DOHH2 (cell line): ENCODE data around the gene SCYGR6.

ENCODE experiments used
- H3F3A ChIP-seq: fragments of 200-600 bp; sonication (generic), shearing (Covaris generic); 2 replicates; pipeline ENCODE4 v1.6.0; 2016; ENCODE audit warnings: antibody characterized with exemption, mild to moderate bottlenecking; ENCODE audit not compliant: control insufficient read depth, insufficient read depth
- H3K27ac ChIP-seq: fragments of 200-600 bp; sonication (generic); 2 replicates; pipeline ENCODE4 v1.5.1; 2014; ENCODE audit warnings: low read depth, mild to moderate bottlenecking, low read length, moderate library complexity
- H3K27me3 ChIP-seq: fragments of 200-600 bp; sonication (generic); 2 replicates; pipeline ENCODE4 v1.6.1; 2014; ENCODE audit warnings: mild to moderate bottlenecking, low read length, mixed read lengths; ENCODE audit not compliant: control insufficient read depth
- H3K36me3 ChIP-seq: fragments of 200-600 bp; sonication (generic); 2 replicates; pipeline ENCODE4 v1.6.1; 2014; ENCODE audit warnings: mild to moderate bottlenecking, low read length, moderate library complexity, mixed read lengths; ENCODE audit not compliant: control insufficient read depth
- H3K4me1 ChIP-seq: fragments of 200-600 bp; sonication (generic); 2 replicates; pipeline ENCODE4 v1.6.1; 2014; ENCODE audit warnings: mild to moderate bottlenecking, low read length, mixed read lengths; ENCODE audit not compliant: control insufficient read depth
- H3K4me2 ChIP-seq: fragments of 200-600 bp; sonication (generic); 2 replicates; pipeline ENCODE4 v1.6.0; 2014; ENCODE audit warnings: mild to moderate bottlenecking, low read length, moderate library complexity
- H3K4me3 ChIP-seq: fragments of 200-600 bp; sonication (generic); 2 replicates; pipeline ENCODE4 v1.5.1; 2014; ENCODE audit warnings: mild to moderate bottlenecking, low read length, mixed read lengths
- H3K79me2 ChIP-seq: fragments of 200-600 bp; sonication (generic); 2 replicates; pipeline ENCODE4 v1.6.1; 2014; ENCODE audit warnings: mild to moderate bottlenecking, low read length, mixed read lengths; ENCODE audit not compliant: control insufficient read depth
- H3K9me2 ChIP-seq: fragments of 200-600 bp; sonication (generic); replicated peaks from 2 replicates; pipeline ENCODE4 v1.6.1; 2014; ENCODE audit warnings: mild to moderate bottlenecking, low read length, mixed read lengths; ENCODE audit not compliant: control insufficient read depth
- H3K9me3 ChIP-seq: fragments of 200-600 bp; sonication (generic); 2 replicates; pipeline ENCODE4 v1.6.1; 2014; ENCODE audit warnings: antibody characterized with exemption, low read length, mixed read lengths; ENCODE audit not compliant: control insufficient read depth, insufficient read depth
- H4K20me1 ChIP-seq: fragments of 200-600 bp; sonication (generic); 2 replicates; pipeline ENCODE4 v1.6.0; 2014; ENCODE audit warnings: low read depth, mild to moderate bottlenecking, antibody characterized with exemption, low read length, moderate library complexity; ENCODE audit not compliant: control insufficient read depth, insufficient read depth
- EZH2phosphoT487 ChIP-seq: fragments of 200-600 bp; sonication (generic); IDR thresholded peaks from 2 replicates; pipeline ENCODE4 v1.6.1; 2017; ENCODE audit warnings: borderline replicate concordance, mild to moderate bottlenecking, antibody characterized with exemption, low read length, moderate library complexity, mixed read lengths
- TF ChIP-seq, protein P1 (sequence below): fragments of 200-600 bp; sonication (generic); IDR thresholded peaks from one replicate; pipeline ENCODE4 v1.5.1; 2014; ENCODE audit warnings: antibody characterized with exemption, mild to moderate bottlenecking, low read depth, low read length; ENCODE audit not compliant: poor library complexity, severe bottlenecking

Gene SCYGR6, protein sequence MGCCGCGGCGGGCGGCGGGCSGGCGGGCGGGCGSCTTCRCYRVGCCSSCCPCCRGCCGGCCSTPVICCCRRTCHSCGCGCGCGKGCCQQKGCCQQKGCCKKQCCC

DNA sequence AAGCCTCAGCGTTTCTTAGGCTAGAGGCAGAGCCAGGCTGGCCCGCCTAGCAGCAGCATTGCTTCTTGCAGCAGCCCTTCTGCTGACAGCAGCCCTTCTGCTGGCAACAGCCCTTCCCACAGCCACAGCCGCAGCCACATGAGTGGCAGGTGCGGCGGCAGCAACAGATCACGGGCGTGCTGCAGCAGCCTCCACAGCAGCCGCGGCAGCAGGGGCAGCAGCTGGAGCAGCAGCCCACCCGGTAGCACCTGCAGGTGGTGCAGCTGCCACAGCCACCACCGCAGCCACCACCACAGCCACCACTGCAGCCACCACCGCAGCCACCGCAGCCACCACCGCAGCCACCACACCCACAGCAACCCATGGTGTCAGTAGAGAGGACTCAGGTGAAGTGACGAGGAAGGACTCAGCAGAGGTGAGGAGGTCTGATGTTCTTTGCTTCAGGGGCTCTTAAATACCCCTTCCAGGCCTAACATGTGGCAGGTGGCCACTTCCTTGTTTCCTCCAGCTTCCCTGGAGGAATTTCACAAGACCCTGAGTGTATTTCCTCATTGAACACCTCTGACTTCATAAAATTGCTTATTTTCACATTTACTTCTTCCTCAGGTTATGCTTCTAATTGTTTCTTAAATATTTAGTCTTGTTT, at the start of gene SCYGR6:
Gene SCYGR6 (minus strand): TSS at position 364 of the 646 bp plus-strand sequence. CDS start 0 bp downstream, at position 364.
- no peak within 1 kb of the TSS for H3K4me2 ChIP-seq
- H4K20me1 ChIP-seq, result no peaks in the 10 kb centered on the region
- H3K36me3 ChIP-seq, result no peaks in the 10 kb centered on the region
- no peaks in the 10 kb centered on the region for H3F3A ChIP-seq
- H3K4me3 ChIP-seq, result no peak within 1 kb of the TSS
- no peaks in the 10 kb centered on the region for H3K27me3 ChIP-seq
- H3K79me2 ChIP-seq, result no peaks in the 10 kb centered on the region
- no peaks in the 10 kb centered on the region for H3K9me2 ChIP-seq
- H3K9me3 ChIP-seq, result no peaks in the 10 kb centered on the region
- no peak within 1 kb of the TSS for H3K27ac ChIP-seq
- no peak for TF ChIP-seq EZH2phosphoT487
- TF ChIP-seq, protein P1, sequence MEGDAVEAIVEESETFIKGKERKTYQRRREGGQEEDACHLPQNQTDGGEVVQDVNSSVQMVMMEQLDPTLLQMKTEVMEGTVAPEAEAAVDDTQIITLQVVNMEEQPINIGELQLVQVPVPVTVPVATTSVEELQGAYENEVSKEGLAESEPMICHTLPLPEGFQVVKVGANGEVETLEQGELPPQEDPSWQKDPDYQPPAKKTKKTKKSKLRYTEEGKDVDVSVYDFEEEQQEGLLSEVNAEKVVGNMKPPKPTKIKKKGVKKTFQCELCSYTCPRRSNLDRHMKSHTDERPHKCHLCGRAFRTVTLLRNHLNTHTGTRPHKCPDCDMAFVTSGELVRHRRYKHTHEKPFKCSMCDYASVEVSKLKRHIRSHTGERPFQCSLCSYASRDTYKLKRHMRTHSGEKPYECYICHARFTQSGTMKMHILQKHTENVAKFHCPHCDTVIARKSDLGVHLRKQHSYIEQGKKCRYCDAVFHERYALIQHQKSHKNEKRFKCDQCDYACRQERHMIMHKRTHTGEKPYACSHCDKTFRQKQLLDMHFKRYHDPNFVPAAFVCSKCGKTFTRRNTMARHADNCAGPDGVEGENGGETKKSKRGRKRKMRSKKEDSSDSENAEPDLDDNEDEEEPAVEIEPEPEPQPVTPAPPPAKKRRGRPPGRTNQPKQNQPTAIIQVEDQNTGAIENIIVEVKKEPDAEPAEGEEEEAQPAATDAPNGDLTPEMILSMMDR, result no peak
- H3K4me1 ChIP-seq, result no peaks in the 10 kb centered on the region

DNA sequence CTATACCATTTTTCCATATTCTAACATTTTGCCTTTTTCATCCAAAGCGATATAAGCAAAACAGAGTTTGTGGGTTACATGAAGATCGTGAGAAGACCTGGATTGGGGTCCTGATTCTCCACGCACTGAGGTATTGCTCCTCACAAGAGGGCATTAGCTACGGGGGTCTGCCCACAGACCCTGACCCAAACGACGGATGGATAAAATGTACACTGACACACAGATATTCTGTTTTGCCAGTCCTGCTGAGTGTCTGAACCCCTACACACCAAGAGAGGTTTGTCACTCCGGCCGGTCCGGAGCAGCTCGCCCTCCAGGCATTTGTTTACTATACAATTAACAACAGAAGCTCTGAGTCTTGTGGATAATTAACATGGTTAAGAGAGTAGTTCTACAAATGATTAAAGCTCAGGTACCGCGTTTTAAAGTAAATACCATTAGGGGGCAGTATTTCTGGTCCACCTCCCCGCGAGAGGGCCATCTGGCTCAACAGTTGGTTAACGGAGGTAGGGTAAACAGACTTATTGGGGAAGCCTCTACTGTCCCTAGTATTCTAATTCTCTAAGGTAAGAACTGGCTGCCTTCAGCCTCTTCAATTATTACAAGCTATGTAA, 49.6 kb upstream of the SCYGR6 start:
- H3K4me3 ChIP-seq, result no peak overlapping the region
- H3K27ac ChIP-seq, result no peak overlapping the region
- TF ChIP-seq EZH2phosphoT487, result no peak
- TF ChIP-seq, protein P1, result peak; percentile 45

DNA sequence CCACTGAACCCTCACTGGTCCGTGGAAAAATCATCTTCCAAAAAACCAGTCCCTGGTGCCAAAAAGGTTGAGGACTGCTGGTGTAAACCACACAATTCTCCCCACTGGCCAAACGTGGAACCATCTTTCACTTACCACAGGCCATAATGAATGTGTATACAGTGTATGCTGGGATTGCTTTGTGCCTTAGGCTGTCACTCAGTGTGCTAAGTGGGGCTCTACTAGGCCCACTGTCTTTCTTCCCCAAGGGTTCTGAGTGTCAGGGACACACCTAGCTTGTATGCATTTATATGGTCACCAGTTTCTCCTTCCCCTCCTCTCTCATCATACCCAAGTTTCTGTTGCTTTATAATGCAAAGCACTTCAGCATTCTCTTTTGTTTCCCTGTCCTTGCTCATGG, 48.4 kb upstream of the SCYGR6 start:
- H3K9me2 ChIP-seq, result no peaks in the 10 kb centered on the region
- no peaks in the 10 kb centered on the region for H3K4me1 ChIP-seq
- H3F3A ChIP-seq, result no peaks in the 10 kb centered on the region
- no peaks in the 10 kb centered on the region for H3K9me3 ChIP-seq
- no peak overlapping the region for H3K27ac ChIP-seq
- H3K36me3 ChIP-seq, result no peaks in the 10 kb centered on the region
- no peak overlapping the region for H3K4me3 ChIP-seq
- TF ChIP-seq EZH2phosphoT487, result no peak
- TF ChIP-seq, protein P1, result no peak
- H3K79me2 ChIP-seq, result no peaks in the 10 kb centered on the region
- no peak overlapping the region for H3K4me2 ChIP-seq
- H3K27me3 ChIP-seq, result no peaks in the 10 kb centered on the region
- no peaks in the 10 kb centered on the region for H4K20me1 ChIP-seq

More for the DNA sequence above, 49.6 kb upstream of the SCYGR6 start:
- H3K36me3 ChIP-seq, result no peaks in the 10 kb centered on the region
- no peaks in the 10 kb centered on the region for H3K9me3 ChIP-seq
- no peaks in the 10 kb centered on the region for H3K79me2 ChIP-seq
- no peaks in the 10 kb centered on the region for H3K4me1 ChIP-seq
- no peaks in the 10 kb centered on the region for H3K9me2 ChIP-seq
- H3K4me2 ChIP-seq, result no peak overlapping the region
- no peaks in the 10 kb centered on the region for H3K27me3 ChIP-seq
- H3F3A ChIP-seq, result no peaks in the 10 kb centered on the region
- no peaks in the 10 kb centered on the region for H4K20me1 ChIP-seq
